Activated CD4-positive, alpha-beta memory T cell treated with anti-CD3 and anti-CD28 coated beads, Interleukin-2, amount 10 ng/mL, durations not matched to agents 7 days and 5 days (primary cell): Measurements from ENCODE around the gene ZMYND8. TPM values are rescaled to one million over a fixed set of nuclear protein-coding genes. Genes with fewer than 3 reads are reported as not detected.
"Not testable (repeated sequence)": the region's sequence is repeated elsewhere in the genome, so short reads cannot be mapped to it uniquely, and the experiment has no call there.

ENCODE experiments used
- CTCF ChIA-PET: fragments of 350-600 bp; sonication (Branson Sonifier 250); formaldehyde crosslinking; loops from one replicate; lab custom pipeline; 2021; ENCODE audit warnings: antibody characterized with exemption, inconsistent platforms; lab: Charles Lee
- POLR2A ChIA-PET: fragments of 350-600 bp; sonication (Branson Sonifier 250); formaldehyde crosslinking; loops from one replicate; lab custom pipeline; 2021; ENCODE audit warnings: antibody characterized with exemption; lab: Charles Lee
- DNase-seq: peaks from one replicate; pipeline ENCODE4 v3.0.0-alpha.2; 2020
- H3K27ac Mint-ChIP-seq: one replicate; pipeline ENCODE4 v1.8.0; 2021; ENCODE audit warnings: mild to moderate bottlenecking, mixed read lengths
- H3K27me3 Mint-ChIP-seq: one replicate; pipeline ENCODE4 v1.8.0; 2021; ENCODE audit warnings: mixed read lengths
- H3K36me3 Mint-ChIP-seq: one replicate; pipeline ENCODE4 v1.8.0; 2021; ENCODE audit warnings: low read depth, mixed read lengths
- H3K4me1 Mint-ChIP-seq: one replicate; pipeline ENCODE4 v1.8.0; 2021; ENCODE audit warnings: mixed read lengths
- H3K4me3 Mint-ChIP-seq: one replicate; pipeline ENCODE4 v1.8.0; 2021; ENCODE audit warnings: mild to moderate bottlenecking, mixed read lengths
- H3K9me3 Mint-ChIP-seq: one replicate; pipeline ENCODE4 v1.8.0; 2021; ENCODE audit warnings: mixed read lengths
- total RNA-seq, 2 experiments: library from RNA; stranded (reverse); gene quantifications; one replicate each; pipeline ENCODE4 v1.2.3, GENCODE V29; 2021

The ZMYND8 gene
- total RNA-seq, 2 experiments from 2014 or later, result 37.8 to 44.2 TPM

DNA sequence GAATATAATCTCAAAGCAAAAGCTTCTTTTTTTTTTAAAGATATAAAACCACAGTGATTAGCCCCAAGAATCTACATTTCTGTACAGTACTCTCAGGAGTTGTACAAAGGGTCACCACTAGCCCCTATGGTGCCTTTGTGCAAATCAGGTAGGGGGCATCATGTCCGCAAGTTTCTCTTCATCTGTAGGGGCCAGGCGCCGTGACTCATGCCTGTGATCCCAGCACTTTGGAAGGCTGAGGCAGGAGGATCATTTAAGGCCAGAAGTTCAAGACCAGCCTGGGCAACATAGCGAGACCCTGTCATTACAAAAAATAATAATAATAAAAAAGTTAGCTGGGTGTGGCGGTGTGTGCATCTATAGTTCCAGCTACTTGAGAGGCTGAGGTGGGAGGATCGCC is 63.9 kb downstream of the ZMYND8 start:
- POLR2A ChIA-PET, result interaction anchor here (1.8 kb wide), 1 partner anchor 18 kb away, joined by 5 read pairs; no protein-coding TSS in a partner anchor
- H3K9me3 Mint-ChIP-seq, result no peaks in the 10 kb centered on the region
- H3K27me3 Mint-ChIP-seq, result no peaks in the 10 kb centered on the region
- no peak overlapping the region for H3K4me3 Mint-ChIP-seq
- H3K4me1 Mint-ChIP-seq, result peaks cover 10% of the 10 kb centered on the region
- CTCF ChIA-PET, result interaction anchor here (0.9 to 1.3 kb wide), 2 partner anchors 21 to 91 kb away, joined by 3 to 5 read pairs; no protein-coding TSS in a partner anchor
- no peak for DNase-seq
- no peak overlapping the region for H3K27ac Mint-ChIP-seq
- H3K36me3 Mint-ChIP-seq, result peaks cover 78% of the 10 kb centered on the region

DNA sequence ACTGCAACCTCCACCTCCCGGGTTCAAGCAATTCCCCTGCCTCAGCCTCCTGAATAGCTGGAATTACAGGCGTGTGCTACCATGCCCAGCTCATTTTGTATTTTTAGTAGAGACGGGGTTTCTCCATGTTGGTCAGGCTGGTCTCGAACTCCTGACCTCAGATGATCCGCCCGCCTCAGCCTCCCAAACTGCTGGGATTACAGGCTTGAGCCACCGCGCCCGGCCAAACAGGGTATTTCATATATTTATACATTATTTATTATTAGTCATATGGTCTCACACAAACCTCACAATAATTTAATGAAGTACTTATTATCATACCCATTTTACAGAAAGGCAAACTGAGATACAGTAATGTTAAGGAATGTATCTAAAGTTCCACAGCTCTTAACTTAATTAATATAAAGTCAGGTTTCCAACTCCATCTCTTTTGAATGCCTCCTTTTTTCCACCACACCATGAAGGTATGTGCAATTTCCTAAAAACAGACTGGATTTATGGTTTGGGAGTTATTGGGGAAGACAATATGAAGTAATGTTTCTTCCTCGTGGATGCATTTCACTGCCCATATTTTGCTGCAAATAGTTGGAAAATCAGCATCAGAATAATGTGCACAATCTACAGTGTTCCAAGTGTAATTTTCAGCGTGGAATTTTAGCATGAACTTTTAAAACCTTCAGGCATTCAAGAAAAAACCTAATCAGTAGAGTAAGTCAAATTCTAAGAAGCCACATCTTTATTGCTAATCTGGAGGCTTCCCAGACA is 65.7 kb downstream of the ZMYND8 start:
- peaks cover 10% of the 10 kb centered on the region for H3K4me1 Mint-ChIP-seq
- H3K27me3 Mint-ChIP-seq, result no peaks in the 10 kb centered on the region
- ChIA-PET POLR2A (no interaction called here), CTCF (interaction anchor here (2.2 kb wide), 1 partner anchor 93 kb away, joined by 11 read pairs; no protein-coding TSS in a partner anchor)
- no peak for DNase-seq
- H3K27ac Mint-ChIP-seq, result no peak overlapping the region
- H3K36me3 Mint-ChIP-seq, result peaks cover 73% of the 10 kb centered on the region
- H3K9me3 Mint-ChIP-seq, result no peaks in the 10 kb centered on the region
- no peak overlapping the region for H3K4me3 Mint-ChIP-seq

DNA sequence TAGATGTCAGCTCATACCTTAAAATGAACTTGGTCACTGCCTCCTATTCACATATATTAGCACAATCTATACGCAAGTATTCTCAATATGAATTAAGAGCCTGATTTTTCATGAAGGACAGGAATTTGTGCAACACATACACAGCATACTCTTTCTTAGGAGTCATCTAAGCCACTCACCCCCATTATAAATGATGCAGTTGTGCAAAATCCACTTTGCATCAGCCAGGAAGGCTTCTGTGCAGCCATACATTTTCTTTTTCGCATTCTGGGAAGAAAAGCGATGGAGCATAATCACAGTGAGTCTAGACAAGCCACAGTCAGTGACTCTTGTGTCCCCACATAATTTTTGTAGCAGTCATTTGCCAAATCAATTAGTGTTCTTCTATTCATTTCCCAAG is 66.5 kb downstream of the ZMYND8 start:
- no peak overlapping the region for H3K27ac Mint-ChIP-seq
- H3K36me3 Mint-ChIP-seq, result peaks cover 70% of the 10 kb centered on the region
- no peak for DNase-seq
- H3K4me3 Mint-ChIP-seq, result no peak overlapping the region
- no peaks in the 10 kb centered on the region for H3K9me3 Mint-ChIP-seq
- peaks cover 10% of the 10 kb centered on the region for H3K4me1 Mint-ChIP-seq
- H3K27me3 Mint-ChIP-seq, result no peaks in the 10 kb centered on the region
- ChIA-PET CTCF (interaction anchor here (1.3 to 2.2 kb wide), 2 partner anchors 17 to 94 kb away, joined by 5 to 11 read pairs; no protein-coding TSS in a partner anchor), POLR2A (no interaction called here)

DNA sequence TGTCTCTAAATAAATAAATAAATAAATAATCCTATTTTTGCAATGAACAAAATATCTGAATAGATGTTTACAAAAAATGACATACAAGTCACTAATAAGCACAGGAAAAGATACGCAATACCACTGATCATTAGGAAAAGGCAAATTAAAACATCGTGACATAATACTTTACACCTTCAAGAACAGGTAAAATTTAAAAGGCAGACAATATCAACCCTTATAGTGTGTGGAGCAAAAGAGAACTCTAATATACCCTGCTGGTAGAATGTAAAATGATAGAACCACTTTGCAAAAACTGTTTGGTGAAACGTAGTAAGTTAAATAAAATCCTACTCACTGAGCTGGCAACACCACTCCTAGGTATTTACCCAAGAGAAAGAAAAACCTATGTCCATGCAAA is 67.4 kb downstream of the ZMYND8 start:
- Mint-ChIP-seq H3K27ac (no peak overlapping the region), H3K36me3 (peaks cover 68% of the 10 kb centered on the region), H3K4me3 (no peak overlapping the region), H3K4me1 (peaks cover 8% of the 10 kb centered on the region), H3K27me3 (no peaks in the 10 kb centered on the region), H3K9me3 (no peaks in the 10 kb centered on the region)
- DNase-seq, result no peak
- CTCF ChIA-PET, result interaction anchor here (1.3 to 2.2 kb wide), 2 partner anchors 16 to 95 kb away, joined by 5 to 11 read pairs; no protein-coding TSS in a partner anchor
- POLR2A ChIA-PET, result no interaction called here

DNA sequence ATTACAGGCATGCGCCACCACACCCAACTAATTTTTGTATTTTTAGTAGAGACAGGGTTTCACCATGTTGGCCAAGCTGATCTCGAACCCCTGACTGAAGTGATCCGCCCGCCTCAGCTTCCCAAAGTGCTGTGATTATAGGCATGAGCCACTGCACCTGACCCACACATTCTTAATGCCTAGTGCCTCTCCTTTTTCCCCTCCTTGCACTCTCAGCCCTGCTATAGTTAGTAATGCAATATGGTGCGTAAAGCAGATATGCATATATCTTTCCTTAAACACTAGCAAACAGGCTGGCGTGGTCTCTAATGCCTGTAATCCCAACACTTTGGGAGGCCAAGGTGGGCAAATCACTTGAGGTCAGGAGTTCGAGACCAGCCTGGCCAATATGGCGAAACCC is 68.0 kb downstream of the ZMYND8 start:
- not testable (repeated sequence) for DNase-seq, H3K4me3 Mint-ChIP-seq, H3K4me1 Mint-ChIP-seq, H3K9me3 Mint-ChIP-seq, H3K27ac Mint-ChIP-seq, H3K27me3 Mint-ChIP-seq
- CTCF ChIA-PET, result interaction anchor here (0.6 kb wide), 1 partner anchor 1359 kb away, joined by 3 read pairs; no protein-coding TSS in a partner anchor
- H3K36me3 Mint-ChIP-seq, result peaks cover 68% of the 10 kb centered on the region
- POLR2A ChIA-PET, result interaction anchor here (1.3 kb wide), 1 partner anchor 68 kb away, joined by 4 read pairs; the partner anchor contains the start of gene ZMYND8

DNA sequence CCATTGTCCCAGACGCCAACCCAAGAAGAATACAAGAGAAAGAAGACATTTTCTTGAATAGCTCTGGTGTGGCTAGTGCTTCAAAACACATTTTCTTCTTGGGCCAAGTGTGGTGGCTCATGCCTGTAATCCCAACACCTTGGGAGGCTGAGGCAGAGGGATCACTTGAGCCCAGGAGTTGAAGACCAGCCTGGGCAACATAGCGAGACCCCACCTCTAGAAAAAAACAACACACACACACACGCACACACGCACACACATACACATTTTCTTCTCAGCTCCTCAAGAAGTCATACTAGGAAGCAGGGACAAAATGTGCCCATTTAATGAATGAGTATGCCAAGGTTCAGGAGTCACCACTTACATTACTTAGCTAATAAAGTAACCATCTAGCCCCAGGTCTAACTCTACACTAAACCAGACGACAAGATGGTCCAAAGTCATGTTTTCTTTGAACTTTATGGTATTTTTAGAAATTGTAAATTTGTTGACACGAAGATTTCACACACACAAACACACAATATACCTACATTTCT is 68.8 kb downstream of the ZMYND8 start:
- no peak overlapping the region for H3K27ac Mint-ChIP-seq
- no peaks in the 10 kb centered on the region for H3K27me3 Mint-ChIP-seq
- no peak overlapping the region for H3K4me3 Mint-ChIP-seq
- peaks cover 68% of the 10 kb centered on the region for H3K36me3 Mint-ChIP-seq
- POLR2A ChIA-PET, result interaction anchor here (1.3 kb wide), 1 partner anchor 69 kb away, joined by 4 read pairs; the partner anchor contains the start of gene ZMYND8
- no peak for DNase-seq
- H3K9me3 Mint-ChIP-seq, result no peaks in the 10 kb centered on the region
- CTCF ChIA-PET, result interaction anchor here (0.6 to 2.0 kb wide), 3 partner anchors 14 to 1359 kb away, joined by 3 to 5 read pairs (median 3); no protein-coding TSS in a partner anchor
- no peaks in the 10 kb centered on the region for H3K4me1 Mint-ChIP-seq

DNA sequence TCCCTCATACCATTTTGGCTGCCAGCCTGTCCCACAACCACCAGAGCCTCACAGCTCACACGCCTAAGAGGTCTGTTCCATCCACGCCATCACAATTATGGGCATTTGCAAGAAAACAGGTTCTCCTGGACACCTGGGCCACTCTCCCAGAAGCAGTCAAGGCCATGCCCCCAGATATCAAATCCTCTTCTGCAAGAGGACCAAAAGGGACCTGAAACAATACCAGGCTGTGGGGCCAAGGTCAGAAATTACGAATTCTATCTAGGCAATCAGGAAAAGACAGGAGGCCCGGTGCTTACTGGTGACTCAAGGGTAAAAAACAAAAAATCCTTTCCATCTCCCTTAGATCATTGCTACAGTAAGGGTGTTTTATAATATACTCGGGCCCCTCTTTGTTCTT is 69.8 kb downstream of the ZMYND8 start:
- POLR2A ChIA-PET, result no interaction called here
- Mint-ChIP-seq H3K4me1 (no peaks in the 10 kb centered on the region), H3K4me3 (no peak overlapping the region), H3K9me3 (no peaks in the 10 kb centered on the region), H3K36me3 (peaks cover 71% of the 10 kb centered on the region), H3K27me3 (no peaks in the 10 kb centered on the region), H3K27ac (no peak overlapping the region)
- DNase-seq, result no peak
- CTCF ChIA-PET, result interaction anchor here (2.0 kb wide), 1 partner anchor 98 kb away, joined by 5 read pairs; no protein-coding TSS in a partner anchor

DNA sequence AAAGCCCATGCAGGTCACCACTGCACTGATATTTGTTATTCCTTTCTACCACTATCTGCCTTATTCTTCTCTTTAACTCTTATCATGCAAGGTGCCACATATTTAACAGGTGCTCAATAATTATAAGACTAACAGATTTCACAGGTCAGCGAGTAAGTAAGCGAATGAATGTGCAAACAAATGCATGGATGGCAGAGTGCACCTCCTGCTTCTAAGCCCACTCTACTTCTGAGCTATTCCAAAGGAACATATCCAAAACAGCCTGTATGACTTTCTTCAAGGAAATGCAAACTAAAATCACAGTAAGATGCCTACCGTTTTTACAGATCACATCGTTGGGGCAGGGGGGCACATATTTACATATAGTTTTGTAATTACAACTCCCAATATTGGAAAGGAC is 71.3 kb downstream of the ZMYND8 start:
- H3K4me3 Mint-ChIP-seq, result no peak overlapping the region
- POLR2A ChIA-PET, result no interaction called here
- no peaks in the 10 kb centered on the region for H3K27me3 Mint-ChIP-seq
- DNase-seq, result no peak
- H3K36me3 Mint-ChIP-seq, result peaks cover 72% of the 10 kb centered on the region
- no peak overlapping the region for H3K27ac Mint-ChIP-seq
- no peaks in the 10 kb centered on the region for H3K9me3 Mint-ChIP-seq
- CTCF ChIA-PET, result interaction anchor here (1.2 kb wide), 1 partner anchor 12 kb away, joined by 4 read pairs; no protein-coding TSS in a partner anchor
- no peaks in the 10 kb centered on the region for H3K4me1 Mint-ChIP-seq

DNA sequence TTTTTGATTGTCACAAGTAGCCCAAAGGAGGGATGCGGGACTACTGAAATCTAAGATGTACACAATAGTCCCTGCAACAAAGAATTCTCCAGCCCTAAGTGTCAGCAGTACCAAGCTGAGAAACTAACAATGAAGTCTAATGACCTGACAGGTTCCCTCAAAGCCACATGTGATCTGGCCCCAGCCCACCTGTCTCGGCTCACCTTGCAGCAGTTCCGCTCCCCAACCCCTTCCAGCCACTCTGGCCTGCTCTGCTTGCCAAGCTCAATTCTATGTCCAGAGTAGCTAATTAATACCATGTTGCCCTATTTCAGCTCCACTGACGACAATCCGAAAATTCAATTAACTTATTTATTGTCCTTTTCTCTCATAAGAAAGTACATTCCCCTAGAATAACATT is 72.1 kb downstream of the ZMYND8 start:
- CTCF ChIA-PET, result interaction anchor here (1.2 kb wide), 1 partner anchor 12 kb away, joined by 4 read pairs; no protein-coding TSS in a partner anchor
- DNase-seq, result no peak
- Mint-ChIP-seq H3K27ac (no peak overlapping the region), H3K4me1 (no peaks in the 10 kb centered on the region), H3K27me3 (no peaks in the 10 kb centered on the region), H3K4me3 (no peak overlapping the region), H3K36me3 (peaks cover 68% of the 10 kb centered on the region), H3K9me3 (no peaks in the 10 kb centered on the region)
- POLR2A ChIA-PET, result no interaction called here

DNA sequence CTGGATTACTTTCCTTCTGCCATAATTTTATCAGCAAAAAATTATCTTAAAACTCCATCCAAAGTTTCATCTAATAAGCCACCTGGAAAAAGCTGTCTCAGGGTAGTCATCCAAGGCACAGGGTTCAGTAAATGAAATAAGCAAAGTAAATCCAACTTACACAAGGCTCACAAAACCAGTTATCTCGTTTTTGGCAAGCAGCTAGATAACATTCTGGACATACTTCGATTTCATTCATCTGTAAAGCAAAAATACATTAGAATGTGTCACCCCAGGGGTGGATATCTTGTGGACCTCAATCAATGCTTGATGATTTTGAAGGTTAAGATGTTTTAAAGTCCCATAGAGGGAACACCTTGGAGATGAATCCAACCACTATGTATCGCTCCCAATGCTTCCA is 73.1 kb downstream of the ZMYND8 start:
- no peaks in the 10 kb centered on the region for H3K4me1 Mint-ChIP-seq
- H3K36me3 Mint-ChIP-seq, result peaks cover 65% of the 10 kb centered on the region
- POLR2A ChIA-PET, result interaction anchor here (0.8 to 1.4 kb wide), 2 partner anchors 9 to 100 kb away, joined by 3 to 6 read pairs; no protein-coding TSS in a partner anchor

DNA sequence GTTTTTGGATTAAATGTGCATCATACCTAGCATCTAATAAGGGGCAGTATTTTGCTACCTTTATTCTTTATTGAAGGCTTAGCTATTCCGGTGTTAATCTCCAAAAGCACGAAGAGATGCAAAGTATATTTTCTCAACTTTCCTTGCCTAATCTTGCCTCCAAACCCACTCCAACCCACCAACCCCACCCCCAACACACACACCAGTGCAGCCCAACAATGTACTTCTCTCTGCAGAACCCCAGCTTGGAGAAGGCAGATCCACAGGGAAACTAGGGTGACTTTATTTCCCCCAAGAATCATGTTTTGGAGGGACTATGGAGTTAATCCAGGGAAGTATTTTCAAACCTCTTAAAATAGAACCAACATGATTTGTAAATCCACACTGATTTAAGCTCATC is 73.6 kb downstream of the ZMYND8 start:
- Mint-ChIP-seq H3K4me3 (no peak overlapping the region), H3K27ac (no peak overlapping the region), H3K27me3 (no peaks in the 10 kb centered on the region), H3K9me3 (no peaks in the 10 kb centered on the region), H3K36me3 (peaks cover 66% of the 10 kb centered on the region), H3K4me1 (no peaks in the 10 kb centered on the region)
- ChIA-PET POLR2A (interaction anchor here (0.8 to 1.4 kb wide), 2 partner anchors 9 to 101 kb away, joined by 3 to 6 read pairs; no protein-coding TSS in a partner anchor), CTCF (interaction anchor here (1.0 to 1.9 kb wide), 3 partner anchors 8 to 12 kb away, joined by 3 to 7 read pairs (median 4); no protein-coding TSS in a partner anchor)
- DNase-seq, result no peak

More for the DNA sequence above, 73.1 kb downstream of the ZMYND8 start:
- Mint-ChIP-seq H3K4me3 (no peak overlapping the region), H3K9me3 (no peaks in the 10 kb centered on the region), H3K27me3 (no peaks in the 10 kb centered on the region), H3K27ac (no peak overlapping the region)
- no peak for DNase-seq
- CTCF ChIA-PET, result interaction anchor here (1.0 to 1.2 kb wide), 2 partner anchors 9 to 13 kb away, joined by 3 to 4 read pairs; no protein-coding TSS in a partner anchor

DNA sequence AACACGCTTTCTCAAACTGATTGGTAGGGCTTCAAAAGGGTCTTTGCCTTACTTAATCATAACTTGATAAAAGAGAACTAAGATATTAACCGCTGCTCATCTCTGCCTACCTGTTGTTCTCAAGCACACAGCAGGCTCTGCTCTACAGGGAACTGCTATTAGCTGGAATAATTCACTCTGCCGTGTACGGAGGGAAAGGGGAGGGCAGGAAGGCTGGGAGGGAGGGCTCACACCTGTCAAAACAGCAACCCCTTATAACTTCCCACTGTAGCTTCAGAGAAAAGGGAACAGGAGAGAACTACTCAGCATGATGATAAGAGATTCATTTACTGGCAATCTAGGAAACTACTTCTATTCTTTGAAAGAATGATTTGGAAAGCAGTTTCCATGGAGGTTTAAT is 75.1 kb downstream of the ZMYND8 start:
- no peak overlapping the region for H3K27ac Mint-ChIP-seq
- H3K27me3 Mint-ChIP-seq, result no peaks in the 10 kb centered on the region
- H3K4me3 Mint-ChIP-seq, result no peak overlapping the region
- ChIA-PET CTCF (interaction anchor here (1.2 to 1.9 kb wide), 2 partner anchors 8 to 103 kb away, joined by 4 to 7 read pairs; no protein-coding TSS in a partner anchor), POLR2A (no interaction called here)
- H3K4me1 Mint-ChIP-seq, result peaks cover 6% of the 10 kb centered on the region
- peaks cover 59% of the 10 kb centered on the region for H3K36me3 Mint-ChIP-seq
- H3K9me3 Mint-ChIP-seq, result no peaks in the 10 kb centered on the region
- DNase-seq, result no peak
